T-helper 2 cell treated with Interferon-gamma antibody and Interleukin-4, amounts not matched to agents 5 μg/mL and 100 μg/mL, for 36 hours (primary cell): ENCODE measurements around the gene PIK3R3.
"Not testable (repeated sequence)": the region's sequence is repeated elsewhere in the genome, so short reads cannot be mapped to it uniquely, and the experiment has no call there.

ENCODE experiments used
- DNase-seq: peaks from one replicate; pipeline ENCODE4 v3.0.0; 2021; ENCODE audit warnings: low spot score
- H3K27ac Mint-ChIP-seq: one replicate; pipeline ENCODE4 v1.8.0; 2021; ENCODE audit warnings: mild to moderate bottlenecking, mixed read lengths
- H3K27me3 Mint-ChIP-seq: one replicate; pipeline ENCODE4 v1.8.0; 2021; ENCODE audit warnings: low read depth, mixed read lengths
- H3K36me3 Mint-ChIP-seq: one replicate; pipeline ENCODE4 v1.8.0; 2021; ENCODE audit warnings: low read depth, mixed read lengths
- H3K4me1 Mint-ChIP-seq: one replicate; pipeline ENCODE4 v1.8.0; 2021; ENCODE audit warnings: low read depth, mixed read lengths
- H3K4me3 Mint-ChIP-seq: one replicate; pipeline ENCODE4 v1.8.0; 2022; ENCODE audit warnings: mild to moderate bottlenecking, moderate library complexity, mixed read lengths
- H3K9me3 Mint-ChIP-seq: one replicate; pipeline ENCODE4 v1.8.0; 2021; ENCODE audit warnings: mixed read lengths

PIK3R3 gene

DNA sequence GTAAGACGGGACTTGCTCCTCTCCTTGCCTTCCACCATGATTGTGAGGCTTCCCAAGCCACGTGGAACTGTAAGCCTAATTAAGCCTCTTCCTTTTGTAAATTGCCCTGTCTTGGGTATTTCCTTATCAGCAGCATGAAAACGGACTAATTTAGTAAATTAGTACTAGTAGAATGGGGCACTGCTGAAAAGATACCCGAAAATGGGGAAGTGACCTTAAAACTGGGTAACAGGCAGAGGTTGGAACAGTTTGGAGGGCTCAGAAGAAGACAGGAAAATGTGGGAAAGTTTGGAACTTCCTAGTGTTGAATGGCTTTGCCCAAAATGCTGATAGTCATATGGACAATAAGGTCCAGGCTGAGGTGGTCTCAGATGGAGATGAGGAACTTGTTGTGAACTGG lies 75.2 kb downstream of the PIK3R3 start:
- not testable (repeated sequence) for H3K36me3 Mint-ChIP-seq, H3K9me3 Mint-ChIP-seq, DNase-seq, H3K27ac Mint-ChIP-seq, H3K4me3 Mint-ChIP-seq, H3K27me3 Mint-ChIP-seq, H3K4me1 Mint-ChIP-seq

DNA sequence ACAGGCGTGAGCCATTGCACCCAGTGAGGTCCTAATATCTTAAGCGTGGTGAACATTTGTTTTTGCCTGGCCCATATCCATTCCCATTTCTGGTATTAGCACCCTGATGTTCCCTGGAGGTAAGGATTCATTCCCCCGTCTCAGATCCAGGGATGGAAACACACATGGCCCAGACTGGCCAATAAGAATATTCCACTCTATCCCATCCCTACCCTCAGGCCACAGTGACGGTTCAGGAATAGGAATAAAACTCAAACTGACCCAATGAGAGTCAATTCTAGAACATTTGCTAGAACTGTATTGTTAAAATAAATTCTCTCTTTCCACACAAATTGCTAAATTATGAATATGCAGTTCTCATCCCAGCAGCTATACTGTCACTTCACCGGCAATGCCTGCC lies 76.1 kb downstream of the PIK3R3 start:
- peaks cover 5% of the 10 kb centered on the region for H3K36me3 Mint-ChIP-seq
- H3K27me3 Mint-ChIP-seq = no peaks in the 10 kb centered on the region
- H3K27ac Mint-ChIP-seq = no peak overlapping the region
- no peak overlapping the region for H3K4me3 Mint-ChIP-seq
- H3K4me1 Mint-ChIP-seq = no peaks in the 10 kb centered on the region
- H3K9me3 Mint-ChIP-seq = no peaks in the 10 kb centered on the region
- DNase-seq = no peak

DNA sequence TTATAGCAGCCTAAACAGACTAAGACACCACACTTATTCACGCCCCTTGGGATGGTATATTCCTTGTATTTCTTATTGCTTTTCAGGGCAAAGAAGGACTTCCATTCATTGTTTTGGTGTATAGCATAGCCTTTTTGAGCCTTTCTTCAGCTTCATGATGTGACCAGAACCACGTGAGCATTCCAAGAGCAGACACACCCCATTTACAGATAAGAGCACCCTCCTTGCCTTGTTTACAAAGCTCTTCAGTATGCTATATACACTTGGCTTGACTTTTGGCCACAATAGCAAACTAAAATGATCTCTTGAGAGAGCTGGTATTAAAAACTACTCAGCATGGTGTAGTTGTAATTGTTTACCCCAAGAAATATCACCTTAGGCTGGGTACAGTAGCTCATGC lies 78.7 kb downstream of the PIK3R3 start:
- H3K4me3 Mint-ChIP-seq = no peak overlapping the region
- no peaks in the 10 kb centered on the region for H3K27me3 Mint-ChIP-seq
- H3K27ac Mint-ChIP-seq = no peak overlapping the region
- H3K9me3 Mint-ChIP-seq = no peaks in the 10 kb centered on the region
- no peak for DNase-seq
- no peaks in the 10 kb centered on the region for H3K36me3 Mint-ChIP-seq
- no peaks in the 10 kb centered on the region for H3K4me1 Mint-ChIP-seq

DNA sequence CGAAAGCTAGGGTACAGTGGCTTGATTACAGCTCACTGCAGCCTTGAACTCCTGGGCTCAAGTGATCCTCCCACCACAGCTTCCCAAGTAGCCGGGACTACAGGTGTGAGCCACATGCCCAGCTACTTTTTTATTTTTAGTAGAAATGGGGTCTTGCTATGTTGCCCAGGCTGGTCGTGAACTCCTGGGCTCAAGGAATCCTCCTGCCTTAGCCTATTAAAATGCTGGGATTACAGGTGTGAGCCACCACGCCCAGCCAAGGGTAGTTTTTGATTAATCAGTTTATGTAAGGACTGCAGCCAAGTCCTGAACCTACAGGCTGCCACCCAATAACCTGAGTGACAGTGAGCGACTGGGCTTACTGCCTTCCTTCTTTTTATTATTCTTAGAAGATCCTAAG lies 88.3 kb downstream of the PIK3R3 start:
- H3K4me3 Mint-ChIP-seq = no peak overlapping the region
- H3K27me3 Mint-ChIP-seq = peaks cover 3% of the 10 kb centered on the region

DNA sequence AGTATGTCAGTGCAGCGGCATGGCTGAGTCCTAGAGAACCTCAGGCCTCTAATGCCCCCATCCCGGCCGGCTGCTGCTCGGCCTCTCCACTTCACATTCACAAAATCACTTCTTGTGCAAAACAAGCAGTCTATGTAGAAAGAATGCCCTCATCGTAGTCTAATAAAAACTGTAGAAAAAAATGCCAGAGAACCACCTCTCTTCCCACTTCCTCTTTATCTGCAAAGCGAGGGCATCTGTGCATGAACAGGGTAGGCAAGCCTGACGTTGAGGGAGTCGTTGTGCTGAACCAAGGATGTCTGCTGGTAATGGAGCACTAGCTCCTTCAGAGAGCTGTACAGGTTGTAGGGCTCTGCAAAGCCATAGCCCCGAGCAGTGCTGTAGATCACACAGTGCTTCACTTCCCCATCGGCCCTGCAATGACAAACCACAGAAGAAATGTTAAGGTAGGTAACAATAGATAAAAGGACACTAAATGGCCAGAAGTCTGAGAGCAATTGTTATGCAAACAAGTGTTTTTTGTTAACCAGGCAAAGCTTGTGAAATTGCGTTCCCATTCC lies 88.9 kb downstream of the PIK3R3 start:
- Mint-ChIP-seq H3K36me3 (no peaks in the 10 kb centered on the region), H3K4me1 (peaks cover 4% of the 10 kb centered on the region), H3K27me3 (peaks cover under 1% of the 10 kb centered on the region), H3K27ac (no peak overlapping the region), H3K4me3 (no peak overlapping the region), H3K9me3 (no peaks in the 10 kb centered on the region)
- no peak for DNase-seq

More for the DNA sequence above, 88.3 kb downstream of the PIK3R3 start:
- Mint-ChIP-seq H3K27ac (no peak overlapping the region), H3K36me3 (no peaks in the 10 kb centered on the region), H3K4me1 (peaks cover 4% of the 10 kb centered on the region), H3K9me3 (no peaks in the 10 kb centered on the region)
- no peak for DNase-seq

DNA sequence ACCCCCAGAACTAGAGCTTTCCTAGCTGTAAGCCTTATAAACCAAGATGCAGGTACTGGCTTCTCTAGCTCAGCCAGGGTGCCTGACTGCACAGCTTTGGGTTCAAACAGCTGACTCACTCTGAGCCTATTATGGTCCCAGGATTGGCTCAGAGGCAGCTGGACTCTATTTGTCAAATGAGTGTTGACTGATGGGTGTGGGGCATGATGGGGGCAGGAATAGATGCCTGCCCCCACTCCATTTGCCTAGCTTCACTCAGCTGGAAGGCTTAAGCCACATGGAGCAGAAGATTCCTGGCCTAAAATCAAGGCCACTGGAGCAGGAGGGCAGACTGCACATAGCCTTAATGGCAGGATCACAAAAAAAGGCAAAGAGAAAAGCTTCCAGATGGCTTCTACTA lies 90.5 kb downstream of the PIK3R3 start:
- Mint-ChIP-seq H3K27me3 (no peaks in the 10 kb centered on the region), H3K36me3 (no peaks in the 10 kb centered on the region), H3K9me3 (no peaks in the 10 kb centered on the region), H3K4me1 (peaks cover 4% of the 10 kb centered on the region), H3K27ac (no peak overlapping the region), H3K4me3 (no peak overlapping the region)
- DNase-seq = no peak

DNA sequence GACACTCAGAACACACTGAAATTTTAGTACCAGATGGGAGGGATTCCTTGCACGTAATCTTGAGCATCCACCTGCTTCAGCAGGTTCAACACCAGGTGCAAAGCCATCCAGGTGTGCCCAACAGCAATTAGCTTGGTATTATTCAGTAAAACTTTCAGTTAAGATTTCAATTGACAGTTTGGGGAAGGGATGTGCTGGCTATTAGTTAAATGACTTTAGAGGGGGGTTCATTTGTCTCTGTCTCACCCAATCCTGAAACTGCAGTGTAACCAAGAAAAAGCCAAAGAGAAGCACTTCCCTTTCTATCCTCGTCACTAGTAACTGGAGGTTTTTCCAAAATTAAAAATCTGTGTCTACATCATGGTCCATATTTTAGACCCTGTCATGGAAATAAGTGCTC lies 90.9 kb downstream of the PIK3R3 start:
- Mint-ChIP-seq H3K4me3 (no peak overlapping the region), H3K27ac (no peak overlapping the region), H3K27me3 (no peaks in the 10 kb centered on the region), H3K4me1 (peaks cover 4% of the 10 kb centered on the region), H3K9me3 (no peaks in the 10 kb centered on the region), H3K36me3 (no peaks in the 10 kb centered on the region)
- no peak for DNase-seq

DNA sequence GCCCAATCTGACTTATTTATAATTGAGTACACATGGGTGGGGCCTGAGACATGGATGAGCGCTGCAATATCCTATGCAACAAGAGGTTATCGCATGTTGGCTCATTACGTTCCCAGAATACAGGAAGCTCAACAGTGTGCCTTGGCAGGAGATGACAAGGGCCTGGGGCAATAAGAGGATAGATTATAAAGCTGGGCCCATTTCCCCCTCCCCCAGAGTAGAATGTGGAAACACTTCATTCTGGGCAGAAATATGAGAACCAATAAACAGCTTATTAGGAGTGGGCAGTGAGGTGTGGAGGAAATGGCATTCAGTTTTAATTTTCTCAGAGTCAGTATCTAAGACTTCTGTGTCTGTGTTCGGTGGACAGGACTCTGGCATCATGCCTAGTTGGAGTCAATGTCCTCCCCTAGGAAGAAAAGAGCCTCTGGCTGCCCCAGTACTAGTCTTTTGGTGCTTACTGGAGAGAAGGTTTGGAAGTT lies 92.8 kb downstream of the PIK3R3 start:
- no peaks in the 10 kb centered on the region for H3K27me3 Mint-ChIP-seq
- H3K27ac Mint-ChIP-seq = no peak overlapping the region
- no peak for DNase-seq
- no peaks in the 10 kb centered on the region for H3K9me3 Mint-ChIP-seq
- peaks cover 4% of the 10 kb centered on the region for H3K4me1 Mint-ChIP-seq
- no peak overlapping the region for H3K4me3 Mint-ChIP-seq
- no peaks in the 10 kb centered on the region for H3K36me3 Mint-ChIP-seq

DNA sequence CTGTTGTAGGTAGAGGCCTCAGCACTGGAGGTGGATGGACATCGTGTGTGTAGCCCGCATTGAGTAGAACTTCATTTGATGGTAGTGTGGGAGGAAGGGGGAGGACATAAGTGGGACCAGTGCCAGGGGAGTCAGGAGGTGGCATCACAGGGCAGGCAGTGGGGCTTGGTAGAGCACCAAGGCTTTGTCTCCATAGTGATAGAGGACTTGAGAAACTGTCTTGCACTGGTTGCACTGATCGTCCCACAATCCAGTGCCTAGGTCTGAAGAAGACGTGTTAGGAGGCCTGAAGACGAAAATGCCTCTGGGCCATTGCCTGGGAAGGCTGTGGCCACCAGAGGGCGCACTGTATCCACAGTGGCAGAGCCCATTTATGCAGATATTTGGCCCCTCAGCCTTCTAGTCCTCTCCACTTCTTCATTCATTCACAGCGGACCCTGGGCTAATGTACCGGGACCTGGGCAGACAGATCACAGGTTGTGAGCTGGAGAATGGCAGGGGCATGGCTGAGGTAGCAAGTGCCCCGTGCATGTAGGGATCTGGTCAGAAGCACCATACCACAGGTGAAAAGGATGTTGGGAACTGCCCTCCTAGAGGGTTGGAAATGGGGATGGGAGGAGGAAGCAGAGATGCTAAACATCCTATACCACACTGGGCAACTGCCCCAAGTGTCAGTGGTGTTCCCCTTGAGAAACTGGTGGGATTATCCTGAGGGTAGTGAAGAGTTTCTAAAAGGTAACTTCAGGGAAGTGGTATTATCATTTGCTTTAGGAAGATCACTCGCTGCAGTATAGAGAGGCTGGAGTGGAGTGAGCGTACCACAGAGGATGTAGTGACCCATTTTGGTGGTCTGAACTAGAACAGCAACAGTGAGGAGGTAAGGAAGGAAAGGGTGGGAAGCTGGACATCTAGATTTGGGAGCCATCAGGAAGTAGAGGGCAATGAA lies 95.3 kb downstream of the PIK3R3 start:
- Mint-ChIP-seq H3K36me3 (no peaks in the 10 kb centered on the region), H3K4me1 (no peaks in the 10 kb centered on the region), H3K27me3 (no peaks in the 10 kb centered on the region), H3K4me3 (no peak overlapping the region), H3K27ac (no peak overlapping the region), H3K9me3 (no peaks in the 10 kb centered on the region)
- DNase-seq = peak; percentile 71

DNA sequence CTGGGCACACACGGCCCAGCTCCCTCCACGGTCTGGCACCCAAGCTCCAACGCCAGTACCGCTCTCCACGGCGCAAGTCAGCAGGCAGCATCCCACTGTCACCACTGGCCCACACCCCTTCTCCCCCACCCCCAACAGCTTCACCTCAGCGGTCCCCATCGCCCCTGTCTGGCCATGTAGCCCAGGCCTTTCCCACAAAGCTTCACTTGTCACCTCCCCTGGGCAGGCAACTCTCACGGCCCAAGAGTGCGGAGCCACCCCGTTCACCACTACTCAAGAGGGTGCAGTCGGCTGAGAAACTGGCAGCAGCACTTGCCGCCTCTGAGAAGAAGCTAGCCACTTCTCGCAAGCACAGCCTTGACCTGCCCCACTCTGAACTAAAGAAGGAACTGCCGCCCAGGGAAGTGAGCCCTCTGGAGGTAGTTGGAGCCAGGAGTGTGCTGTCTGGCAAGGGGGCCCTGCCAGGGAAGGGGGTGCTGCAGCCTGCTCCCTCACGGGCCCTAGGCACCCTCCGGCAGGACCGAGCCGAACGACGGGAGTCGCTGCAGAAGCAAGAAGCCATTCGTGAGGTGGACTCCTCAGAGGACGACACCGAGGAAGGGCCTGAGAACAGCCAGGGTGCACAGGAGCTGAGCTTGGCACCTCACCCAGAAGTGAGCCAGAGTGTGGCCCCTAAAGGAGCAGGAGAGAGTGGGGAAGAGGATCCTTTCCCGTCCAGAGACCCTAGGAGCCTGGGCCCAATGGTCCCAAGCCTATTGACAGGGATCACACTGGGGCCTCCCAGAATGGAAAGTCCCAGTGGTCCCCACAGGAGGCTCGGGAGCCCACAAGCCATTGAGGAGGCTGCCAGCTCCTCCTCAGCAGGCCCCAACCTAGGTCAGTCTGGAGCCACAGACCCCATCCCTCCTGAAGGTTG lies 97.6 kb downstream of the PIK3R3 start:
- Mint-ChIP-seq H3K36me3 (no peaks in the 10 kb centered on the region), H3K9me3 (no peaks in the 10 kb centered on the region), H3K27ac (no peak overlapping the region), H3K4me3 (no peak overlapping the region), H3K4me1 (no peaks in the 10 kb centered on the region), H3K27me3 (no peaks in the 10 kb centered on the region)
- no peak for DNase-seq

DNA sequence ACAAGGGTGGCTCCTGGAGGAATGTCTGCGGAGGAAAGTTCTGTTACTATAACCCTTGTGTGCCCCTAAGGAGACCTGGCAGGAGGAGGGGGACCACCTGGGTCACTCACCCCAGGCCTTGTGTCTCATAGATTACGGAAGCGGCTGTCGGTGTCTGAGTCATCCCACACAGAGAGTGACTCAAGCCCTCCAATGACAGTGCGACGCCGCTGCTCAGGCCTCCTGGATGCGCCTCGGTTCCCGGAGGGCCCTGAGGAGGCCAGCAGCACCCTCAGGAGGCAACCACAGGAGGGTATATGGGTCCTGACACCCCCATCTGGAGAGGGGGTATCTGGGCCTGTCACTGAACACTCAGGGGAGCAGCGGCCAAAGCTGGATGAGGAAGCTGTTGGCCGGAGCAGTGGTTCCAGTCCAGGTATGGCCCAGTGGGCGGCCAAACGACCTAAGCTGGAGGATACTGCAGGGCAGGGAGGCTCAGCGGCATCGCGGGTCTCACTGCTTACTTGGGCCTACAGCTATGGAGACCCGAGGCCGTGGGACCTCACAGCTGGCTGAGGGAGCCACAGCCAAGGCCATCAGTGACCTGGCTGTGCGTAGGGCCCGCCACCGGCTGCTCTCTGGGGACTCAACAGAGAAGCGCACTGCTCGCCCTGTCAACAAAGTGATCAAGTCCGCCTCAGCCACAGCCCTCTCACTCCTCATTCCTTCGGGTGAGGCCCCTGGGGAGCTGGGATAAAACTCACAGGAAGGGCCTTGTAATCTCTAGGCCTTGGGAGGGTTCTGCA lies 101.4 kb downstream of the PIK3R3 start:
- no peaks in the 10 kb centered on the region for H3K27me3 Mint-ChIP-seq
- no peak for DNase-seq
- H3K4me3 Mint-ChIP-seq = no peak overlapping the region
- H3K27ac Mint-ChIP-seq = no peak overlapping the region
- no peaks in the 10 kb centered on the region for H3K9me3 Mint-ChIP-seq
- H3K4me1 Mint-ChIP-seq = no peaks in the 10 kb centered on the region
- no peaks in the 10 kb centered on the region for H3K36me3 Mint-ChIP-seq

DNA sequence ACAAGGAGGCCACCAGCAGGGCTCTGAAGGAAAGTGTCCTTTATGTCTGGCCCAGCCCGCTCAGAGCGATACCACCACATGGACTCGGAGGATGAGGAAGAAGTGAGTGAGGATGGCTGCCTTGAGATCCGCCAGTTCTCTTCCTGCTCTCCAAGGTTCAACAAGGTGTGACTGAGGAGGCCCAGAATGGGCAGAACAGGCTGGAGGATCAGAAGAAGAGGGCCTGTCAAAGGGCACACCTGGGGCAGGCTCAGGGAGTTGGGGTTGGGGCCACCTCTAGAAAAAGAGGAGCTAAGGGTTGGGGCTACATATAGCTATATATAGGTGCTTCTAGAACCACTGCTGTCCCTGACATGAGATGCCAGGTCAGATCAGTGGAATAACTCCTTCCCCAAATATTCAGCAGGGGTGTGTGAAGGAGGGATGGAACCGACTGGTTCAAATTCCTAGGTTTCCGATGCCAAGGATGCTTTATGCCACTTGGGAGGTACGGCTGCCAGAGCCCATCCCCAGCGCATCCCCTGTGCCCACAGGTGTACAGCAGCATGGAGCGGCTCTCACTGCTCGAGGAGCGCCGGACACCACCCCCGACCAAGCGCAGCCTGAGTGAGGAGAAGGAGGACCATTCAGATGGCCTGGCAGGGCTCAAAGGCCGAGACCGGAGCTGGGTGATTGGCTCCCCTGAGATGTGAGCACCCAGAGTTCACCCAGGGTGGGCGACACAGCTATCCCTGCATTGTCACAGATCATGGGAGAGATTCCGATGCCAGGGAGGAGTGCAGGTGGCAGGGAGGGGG lies 102.2 kb downstream of the PIK3R3 start:
- no peaks in the 10 kb centered on the region for H3K36me3 Mint-ChIP-seq
- no peak overlapping the region for H3K4me3 Mint-ChIP-seq
- H3K27ac Mint-ChIP-seq = no peak overlapping the region
- H3K27me3 Mint-ChIP-seq = no peaks in the 10 kb centered on the region
- H3K9me3 Mint-ChIP-seq = no peaks in the 10 kb centered on the region
- no peak for DNase-seq
- no peaks in the 10 kb centered on the region for H3K4me1 Mint-ChIP-seq
